SK-N-MC (cell line): ENCODE measurements around the gene LRRC3.

Experiments
- EZH2 ChIP-seq: fragments of 200-600 bp; sonication (generic); IDR thresholded peaks from one replicate; pipeline ENCODE4 v1.6.1; 2017; ENCODE audit warnings: antibody characterized with exemption
- POLR2AphosphoS5 ChIP-seq: IDR thresholded peaks from 2 replicates; pipeline ENCODE4 v1.6.1; 2012; ENCODE audit warnings: mild to moderate bottlenecking, low read depth, low read length, borderline replicate concordance

DNA sequence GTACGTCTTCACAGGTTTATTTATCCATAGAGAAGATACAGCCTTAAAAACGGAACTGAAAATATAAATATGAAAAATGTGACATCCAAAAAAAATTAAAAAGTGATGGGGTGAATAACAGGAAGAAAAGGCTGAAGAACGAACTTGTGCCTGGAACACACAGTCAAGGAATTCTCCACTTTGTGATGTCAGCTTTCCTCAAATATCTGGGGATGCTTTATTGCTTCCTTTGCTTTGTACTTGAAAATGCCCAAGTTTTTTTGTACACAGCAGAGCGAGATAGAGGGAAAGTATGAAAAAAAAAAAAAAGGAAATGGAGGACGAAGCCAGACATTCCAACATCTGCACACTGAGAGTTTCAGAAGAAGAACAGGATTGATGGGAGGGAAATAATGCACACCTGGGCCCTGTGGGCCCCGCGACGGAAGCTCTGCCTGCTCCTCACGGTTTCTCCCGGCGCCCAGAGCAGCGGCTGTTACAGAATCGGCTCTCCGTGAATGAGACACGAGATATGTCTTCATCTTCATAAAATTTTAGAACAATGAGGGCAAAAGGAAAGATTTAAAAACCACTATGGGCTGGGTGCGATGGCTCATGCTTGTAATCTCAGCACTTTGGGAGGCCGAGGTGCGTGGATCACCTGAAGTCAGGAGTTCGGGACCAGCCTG, 10.0 kb upstream of the LRRC3 start:
- TF ChIP-seq POLR2AphosphoS5 (no peak), EZH2 (no peak)
